HFF-Myc (cell line): ENCODE data around the gene GBP7.
A peak's percentile ranks its signal among the peaks of the same experiment; 100 is the strongest.

Experiments
- DNase-seq: peaks from one replicate; pipeline ENCODE4 v3.0.0-alpha.2; 2011; ENCODE audit warnings: low read depth; ENCODE audit errors: extremely low read depth
- H3K4me3 ChIP-seq: replicated peaks from 2 replicates; pipeline ENCODE4 v1.5.1; 2011; ENCODE audit warnings: low read depth, mild to moderate bottlenecking, control low read depth, low read length
- CTCF ChIP-seq: IDR thresholded peaks from 2 replicates; pipeline ENCODE4 v1.5.1; 2012; ENCODE audit warnings: mild to moderate bottlenecking, low read depth, low read length, control low read depth; ENCODE audit errors: missing control alignments

Gene GBP7

GRCh38 chr1:89098857-89099256 is 76.9 kb downstream of the GBP7 start:
- TF ChIP-seq CTCF: no peak
- DNase-seq: no peak
- no peak overlapping the region for H3K4me3 ChIP-seq

- H3K4me3 ChIP-seq: no peak overlapping the region
- no peak for DNase-seq
- TF ChIP-seq CTCF: no peak
Observed at GRCh38 chr1:89095737-89096136, 80.1 kb downstream of the GBP7 start.

DNA sequence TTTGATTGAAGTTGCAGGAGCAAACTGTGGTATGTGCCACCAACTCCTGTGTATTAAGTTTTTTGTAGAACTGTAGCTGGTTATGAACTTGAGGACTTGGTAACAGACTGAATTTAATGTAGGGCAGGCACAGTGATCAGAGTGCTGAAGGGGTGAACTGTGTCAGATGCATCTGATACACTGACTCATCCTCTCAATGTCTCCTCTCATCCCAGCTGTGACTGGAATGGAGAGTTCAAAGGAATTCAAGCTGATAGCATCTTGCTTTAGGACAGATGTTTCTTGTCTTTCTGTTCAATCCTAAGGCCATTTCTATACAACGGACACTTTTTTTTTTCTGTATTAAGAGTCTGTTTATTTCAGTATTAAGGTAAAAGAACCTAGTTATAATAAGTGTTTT is 85.8 kb downstream of the GBP7 start:
- H3K4me3 ChIP-seq: no peak overlapping the region
- no peak for DNase-seq
- no peak for TF ChIP-seq CTCF

DNA sequence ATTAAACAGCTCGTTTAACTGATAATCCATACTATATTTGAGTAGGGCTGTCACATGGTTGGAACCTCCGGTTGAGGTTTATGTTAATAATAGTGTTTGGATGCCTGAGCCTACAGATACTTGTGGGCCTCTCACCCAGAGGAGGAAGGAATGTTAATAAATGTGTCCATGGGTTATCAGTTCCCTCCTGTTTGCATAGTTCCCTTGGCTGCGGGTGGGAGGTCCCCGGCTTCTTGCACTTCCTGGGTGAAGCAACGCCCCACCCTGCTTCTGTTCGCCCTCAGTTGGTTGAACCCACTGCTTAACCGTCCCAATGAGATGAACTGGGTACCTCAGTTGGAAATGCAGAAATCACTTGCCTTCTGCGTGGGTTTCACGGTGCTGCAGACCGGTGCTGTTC is 87.2 kb downstream of the GBP7 start:
- TF ChIP-seq CTCF: no peak
- DNase-seq: no peak
- H3K4me3 ChIP-seq: no peak overlapping the region

DNA sequence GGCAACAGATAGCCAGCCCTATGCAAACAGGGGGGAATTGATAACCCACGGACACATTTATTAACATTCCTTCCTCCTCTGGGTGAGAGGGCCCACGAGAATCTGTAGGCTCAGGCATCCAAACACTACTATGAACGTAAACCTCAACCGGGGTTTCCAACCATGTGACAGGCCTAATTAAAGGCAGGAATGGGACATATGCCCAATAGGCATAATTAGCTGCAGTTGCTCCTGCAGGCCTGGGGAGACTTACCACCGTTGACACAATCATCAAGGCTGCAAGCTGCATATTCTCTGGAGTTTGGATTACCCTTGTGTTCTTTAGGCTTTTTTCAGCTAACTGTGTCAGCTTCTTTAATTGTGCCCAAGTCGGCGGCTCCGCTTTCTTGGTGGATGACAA is 88.6 kb downstream of the GBP7 start:
- DNase-seq: no peak
- no peak overlapping the region for H3K4me3 ChIP-seq
- TF ChIP-seq CTCF: no peak

DNA sequence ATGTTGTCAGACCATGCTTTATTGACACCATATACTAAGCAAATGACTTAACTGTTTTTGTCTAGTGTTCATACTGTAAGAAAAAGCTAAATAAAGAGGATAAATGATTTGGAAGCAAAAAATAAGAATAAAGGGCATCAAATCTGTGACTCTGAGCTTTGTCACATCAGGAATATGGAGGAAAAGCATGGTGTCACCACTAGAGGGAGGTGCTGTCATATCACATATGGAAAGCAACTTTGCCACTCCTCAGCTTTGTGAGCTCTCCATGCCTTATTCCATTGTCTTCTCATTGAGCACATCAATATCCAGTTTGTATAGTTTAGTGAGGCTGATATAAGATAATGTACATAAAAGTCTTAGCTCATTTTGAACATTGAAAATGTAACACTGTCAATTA is 90.0 kb downstream of the GBP7 start:
- no peak for DNase-seq

More for the DNA sequence above, 90.0 kb downstream of the GBP7 start:
- H3K4me3 ChIP-seq: no peak overlapping the region
- TF ChIP-seq CTCF: peak; percentile 49
